GM21786 (cell line): ENCODE measurements around the gene STON2.
A peak's percentile ranks its signal among the peaks of the same experiment; 100 is the strongest.
"Not testable (repeated sequence)": the region's sequence is repeated elsewhere in the genome, so short reads cannot be mapped to it uniquely, and the experiment has no call there.

Source experiments
- ATAC-seq: cut with Tn5 transposase; IDR thresholded peaks from one replicate; pipeline ENCODE4 v1.9.1; 2021; ENCODE audit not compliant: unreplicated experiment

STON2 gene

GRCh38 chr14:81233615-81234014, 166.5 kb downstream of the STON2 start:
- ATAC-seq: no peak

GRCh38 chr14:81231540-81231939, 168.6 kb downstream of the STON2 start:
- ATAC-seq: no peak

DNA sequence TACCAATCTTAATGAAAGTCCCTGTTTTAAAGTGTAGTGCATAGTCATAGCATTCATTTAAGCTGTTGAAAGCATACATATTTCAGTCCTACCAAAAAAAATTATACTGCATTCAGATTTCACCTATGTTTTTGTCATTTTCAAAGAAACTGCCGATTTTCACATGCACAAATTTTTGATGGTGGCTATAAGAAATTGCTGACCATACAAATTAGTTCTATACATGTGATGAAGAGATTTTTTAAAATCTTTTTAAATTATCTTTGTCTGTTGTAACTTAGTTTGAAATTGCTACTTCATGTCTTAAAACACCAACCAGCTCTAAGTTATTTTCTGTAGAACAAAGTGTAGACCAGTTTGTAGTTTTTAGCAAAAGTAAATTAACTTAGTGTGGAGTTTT, 175.9 kb downstream of the STON2 start:
- ATAC-seq: no peak

GRCh38 chr14:81223788-81224187, 176.3 kb downstream of the STON2 start:
- ATAC-seq: not testable (repeated sequence)

DNA sequence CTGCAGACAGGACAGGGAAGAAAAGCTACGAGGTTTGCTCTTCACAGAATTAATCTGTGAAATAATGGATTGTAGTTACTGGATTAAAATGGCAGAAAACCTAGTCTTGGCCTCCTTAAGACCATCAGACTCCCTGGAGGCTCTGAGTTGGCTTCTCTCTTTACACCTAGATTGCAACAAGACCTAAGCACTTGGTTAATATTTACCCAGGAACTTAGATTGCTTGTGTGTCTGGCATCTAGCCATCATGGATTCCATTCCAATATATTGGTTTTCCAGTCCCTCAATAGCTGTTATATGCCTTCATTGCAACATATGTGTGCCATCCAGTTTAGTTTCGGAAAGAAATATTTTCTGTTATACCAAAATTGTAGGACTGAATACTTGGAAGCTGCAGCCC, 177.4 kb downstream of the STON2 start:
- ATAC-seq: no peak

DNA sequence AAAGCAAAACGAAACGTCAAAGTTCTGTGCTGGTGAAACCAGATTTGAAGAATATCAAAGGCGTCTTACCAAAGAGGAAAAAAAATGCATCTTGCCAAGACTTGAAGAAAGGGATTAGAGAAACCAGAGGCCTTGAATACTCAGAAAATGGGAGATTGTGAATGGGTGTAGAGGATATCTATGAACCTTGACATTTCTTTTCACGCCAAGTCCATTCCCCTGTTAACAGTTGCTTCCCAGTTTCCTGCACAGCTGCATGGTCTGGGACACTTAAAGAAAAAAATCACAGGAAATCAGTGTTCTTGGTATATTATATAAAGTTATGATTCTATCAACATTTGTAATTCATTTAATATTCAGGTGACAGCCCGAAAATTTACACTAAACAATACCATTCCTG, 178.0 kb downstream of the STON2 start:
- ATAC-seq: no peak

DNA sequence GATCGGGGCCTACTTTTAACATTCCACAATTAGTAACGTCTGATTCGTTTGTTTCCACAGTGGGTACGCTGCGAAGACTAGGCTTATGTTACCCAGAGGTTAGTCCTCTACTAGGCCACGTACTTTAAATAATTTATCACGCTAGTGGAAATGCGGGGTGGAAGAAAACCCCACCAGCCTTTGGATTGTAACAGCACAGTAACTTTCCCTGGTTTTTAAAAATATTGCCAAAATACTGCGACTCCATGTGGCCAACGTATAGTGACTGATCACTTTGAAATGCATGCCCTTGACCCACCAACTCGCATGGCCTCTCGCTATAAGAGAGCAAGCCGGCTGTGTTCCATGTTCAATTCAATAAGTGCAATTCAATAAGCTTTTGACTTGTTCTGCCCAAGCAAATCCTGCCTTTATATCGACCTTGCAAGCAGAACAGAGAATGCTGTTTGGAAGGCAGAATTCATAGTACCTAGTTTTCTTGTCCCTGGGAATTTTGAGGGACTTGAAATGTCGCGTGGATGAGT, 178.5 kb downstream of the STON2 start:
- no peak for ATAC-seq

DNA sequence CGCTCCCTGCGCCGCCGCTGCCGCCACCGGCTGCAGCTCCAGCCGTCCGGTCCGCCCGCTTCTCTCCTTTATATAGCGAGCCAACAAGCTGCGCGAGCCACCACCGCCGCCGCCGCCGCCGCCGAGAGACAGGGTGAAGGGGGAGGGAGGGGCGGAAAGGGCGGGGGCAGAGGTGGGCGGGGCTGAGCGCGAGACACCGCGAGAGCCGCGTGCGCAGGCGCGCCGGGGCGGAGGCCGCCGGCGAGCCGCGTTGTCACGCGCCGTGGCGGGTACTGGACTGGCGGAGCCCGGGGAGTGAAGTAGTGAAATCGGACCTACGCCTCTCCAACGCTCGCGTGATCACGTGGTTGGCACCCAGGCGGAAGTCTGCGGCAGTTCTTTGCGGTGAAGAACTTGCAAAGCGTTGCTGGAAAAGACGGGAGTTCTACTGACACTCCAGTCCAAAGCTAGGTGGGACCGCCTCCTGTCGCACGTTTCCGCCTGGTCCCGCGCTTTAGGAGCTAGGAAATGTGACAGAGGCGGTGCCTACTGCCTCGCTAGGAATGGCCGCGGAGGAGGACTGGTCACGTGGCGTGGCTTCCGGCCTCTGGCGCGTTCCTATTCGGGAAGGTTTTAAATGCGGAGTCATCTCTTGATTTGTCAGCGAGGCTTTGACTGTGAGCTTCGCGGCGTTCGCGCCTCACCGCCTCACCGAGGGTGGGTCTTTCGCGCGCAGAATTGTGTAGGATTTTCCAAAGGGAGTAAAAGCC, 179.1 kb downstream of the STON2 start, which contains the start of gene GTF2A1:
GTF2A1 (minus strand) TSS at position 130 of the 749 bp plus-strand sequence. CDS start 441 bp downstream, outside the sequence.
- ATAC-seq: peak; percentile 76

- no peak for ATAC-seq
These were observed 179.6 kb downstream of the STON2 start for GRCh38 chr14:81220580-81220829.

DNA sequence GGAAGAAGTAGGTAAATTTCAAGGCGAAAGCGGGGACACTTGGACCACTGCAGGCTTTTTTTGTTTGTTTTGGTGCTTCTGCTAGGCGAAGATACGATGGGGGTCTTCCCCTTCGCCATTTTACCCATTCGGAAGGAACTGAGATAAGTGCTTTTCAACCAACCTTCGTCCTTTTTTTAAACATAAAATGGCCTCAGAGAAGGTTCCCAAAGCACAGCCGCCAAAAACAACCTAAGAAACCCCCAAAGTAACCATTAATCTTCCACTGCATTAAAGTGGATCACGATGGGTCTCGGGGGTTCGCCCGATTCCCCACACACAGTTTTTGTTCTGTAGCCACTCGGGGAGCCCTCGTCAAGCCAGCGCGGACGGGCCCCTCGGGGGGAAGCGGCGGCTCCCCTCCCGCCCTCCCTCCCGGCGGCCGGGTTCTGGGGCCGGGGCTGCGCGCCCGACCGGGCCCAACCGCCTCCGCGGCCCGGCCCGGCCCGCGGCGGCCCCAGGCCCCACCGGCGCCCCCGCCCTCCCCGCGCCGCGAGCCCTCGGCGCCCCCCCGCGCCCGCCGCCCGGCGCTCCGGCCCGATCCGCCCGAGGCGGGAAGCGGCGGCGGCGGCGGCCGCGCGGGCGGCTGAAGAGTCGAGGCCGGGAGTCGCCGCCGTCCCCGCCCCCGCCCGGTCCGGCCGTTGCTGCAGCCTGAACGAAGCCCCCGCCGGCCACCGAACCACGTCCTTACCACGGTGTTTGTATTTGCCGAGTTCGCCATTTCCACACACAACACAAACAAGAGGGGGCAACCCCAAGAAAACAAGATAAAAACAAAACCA, 180.2 kb downstream of the STON2 start:
- no peak for ATAC-seq

GRCh38 chr14:81219210-81219758, 180.8 kb downstream of the STON2 start:
- peak; percentile 57 for ATAC-seq

DNA sequence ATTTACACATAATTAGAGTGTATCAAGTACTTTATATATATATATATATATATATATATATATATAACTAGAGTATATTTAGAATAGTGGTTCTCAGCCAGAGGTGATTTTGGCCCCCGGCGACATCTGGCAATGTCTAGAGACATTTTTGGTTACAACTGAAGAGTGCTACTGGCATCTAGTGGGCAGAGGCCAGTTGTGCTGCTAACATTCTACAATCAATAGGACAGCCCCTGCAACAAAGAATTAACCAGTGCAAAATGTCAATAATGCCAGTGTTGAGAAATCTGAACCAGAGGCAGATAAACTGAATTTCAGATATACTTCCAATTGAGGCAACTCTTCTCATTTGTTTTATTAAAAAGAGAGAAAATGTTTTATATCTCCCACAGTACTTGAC, 188.3 kb downstream of the STON2 start:
- peak; percentile 82 for ATAC-seq
